H1 (cell line): Measurements from ENCODE around the gene MAN1C1. TPM values are rescaled to one million over a fixed set of nuclear protein-coding genes. Genes with fewer than 3 reads are reported as not detected.

Experiments used
- CTCF ChIA-PET: fragments of 300-600 bp; sonication (Branson Sonifier 250); formaldehyde crosslinking; loops from one replicate; lab custom pipeline; 2021; ENCODE audit not compliant: partially characterized antibody; lab: Charles Lee
- POLR2A ChIA-PET: fragments of 300-600 bp; sonication (Branson Sonifier 250); formaldehyde crosslinking; loops from one replicate; lab custom pipeline; 2021; ENCODE audit warnings: inconsistent platforms; ENCODE audit not compliant: partially characterized antibody; lab: Charles Lee
- DNase-seq, 2 experiments: peaks; one replicate each; pipeline versions ENCODE4 v3.0.0 to v3.0.0-alpha.2; 2010 to 2022; ENCODE audit warnings: low spot score in 2 of 2, low read depth in 1 of 2, mixed read lengths in 1 of 2
- FAIRE-seq: peaks from 2 replicates; lab custom pipeline; 2011; peaks lifted over from hg19 to GRCh38; lab: Jason Lieb, UNC
- H2AFZ ChIP-seq: 2 replicates; pipeline ENCODE4 v1.8.1; 2012; ENCODE audit warnings: low read length, inconsistent platforms
- H2AK5ac ChIP-seq: 2 replicates; pipeline ENCODE4 v1.6.1; 2013; ENCODE audit warnings: low read depth, low read length
- H2BK120ac ChIP-seq: replicated peaks from 2 replicates; pipeline ENCODE3; 2013; ENCODE audit warnings: low read depth, low read length, inconsistent platforms
- H2BK12ac ChIP-seq: 2 replicates; pipeline ENCODE4 v1.6.1; 2013; ENCODE audit warnings: low read depth, low read length
- H2BK15ac ChIP-seq: 2 replicates; pipeline ENCODE4 v1.6.1; 2013; ENCODE audit warnings: low read length
- H2BK20ac ChIP-seq: 2 replicates; pipeline ENCODE4 v1.6.1; 2013; ENCODE audit warnings: low read length
- H2BK5ac ChIP-seq: 2 replicates; pipeline ENCODE4 v1.6.1; 2013; ENCODE audit warnings: low read depth, low read length
- H3K14ac ChIP-seq: 2 replicates; pipeline ENCODE4 v1.6.1; 2013; ENCODE audit warnings: inconsistent platforms; ENCODE audit not compliant: insufficient read length
- H3K18ac ChIP-seq: 2 replicates; pipeline ENCODE4 v1.6.1; 2013; ENCODE audit warnings: low read length; ENCODE audit errors: extremely low read depth
- H3K23ac ChIP-seq: 2 replicates; pipeline ENCODE4 v1.6.1; 2013; ENCODE audit warnings: inconsistent platforms; ENCODE audit not compliant: insufficient read length
- H3K23me2 ChIP-seq: 2 replicates; pipeline ENCODE4 v1.6.1; 2013; ENCODE audit warnings: low read depth, low read length
- H3K27ac ChIP-seq: 2 replicates; pipeline ENCODE4 v1.6.1; 2011; ENCODE audit warnings: low read depth, low read length, inconsistent platforms
- H3K27me3 ChIP-seq, 4 experiments: replicated peaks in 1 of 4; 1 replicate in 1 of 4; 2 replicates in 3 of 4; pipeline versions ENCODE4 v1.6.1 to v1.8.1; 2011 to 2013; ENCODE audit warnings: low read length in 3 of 4, mild to moderate bottlenecking in 3 of 4, inconsistent platforms in 2 of 4, mixed read lengths in 2 of 4, moderate library complexity in 1 of 4; ENCODE audit not compliant: control insufficient read depth in 3 of 4, insufficient read depth in 3 of 4; ENCODE audit errors: extremely low read depth in 1 of 4
- H3K36me3 ChIP-seq, 4 experiments: 2 replicates each; pipeline versions ENCODE4 v1.6.1 to v1.8.1; 2011 to 2013; ENCODE audit warnings: mild to moderate bottlenecking in 4 of 4, low read length in 3 of 4, moderate library complexity in 2 of 4, control low read depth in 1 of 4, inconsistent platforms in 1 of 4; ENCODE audit not compliant: insufficient read depth in 4 of 4, control insufficient read depth in 2 of 4
- H3K4ac ChIP-seq: replicated peaks from 2 replicates; pipeline ENCODE3; 2013; ENCODE audit warnings: low read length, low read depth, mixed read lengths, inconsistent platforms; ENCODE audit not compliant: insufficient read length
- H3K4me1 ChIP-seq, 4 experiments: replicated peaks in 1 of 4; 1 replicate in 1 of 4; 2 replicates in 3 of 4; pipeline versions ENCODE4 v1.6.1 to v1.8.1; 2011 to 2013; ENCODE audit warnings: low read length in 3 of 4, inconsistent platforms in 2 of 4, mixed read lengths in 1 of 4; ENCODE audit not compliant: insufficient read depth in 4 of 4, control insufficient read depth in 3 of 4
- H3K4me2 ChIP-seq, 2 experiments: 2 replicates each; pipeline versions ENCODE4 v1.6.1 to v1.8.1; 2011 to 2013; ENCODE audit warnings: low read depth in 2 of 2, low read length in 2 of 2, control low read depth in 1 of 2, inconsistent platforms in 1 of 2, mild to moderate bottlenecking in 1 of 2; ENCODE audit not compliant: insufficient read depth in 1 of 2
- H3K4me3 ChIP-seq, 4 experiments: fragments of 200-600, 300-600 bp in 1 of 4; sonication (generic), shearing (Covaris generic), sonication (Bioruptor Twin) in 1 of 4; 2 replicates each; pipeline versions ENCODE4 v1.5.1 to v1.8.1; 2011 to 2016; ENCODE audit warnings: low read length in 4 of 4, low read depth in 3 of 4, control low read depth in 2 of 4, inconsistent platforms in 2 of 4, mild to moderate bottlenecking in 2 of 4, mixed read lengths in 1 of 4, moderate library complexity in 1 of 4; ENCODE audit not compliant: insufficient read depth in 2 of 4; ENCODE audit errors: extremely low read depth in 1 of 4
- H3K56ac ChIP-seq: replicated peaks from 2 replicates; pipeline ENCODE3; 2013; ENCODE audit warnings: low read depth, mild to moderate bottlenecking, mixed read lengths, low read length, inconsistent platforms; ENCODE audit not compliant: insufficient read length
- H3K79me1 ChIP-seq: 2 replicates; pipeline ENCODE4 v1.6.1; 2013; ENCODE audit warnings: low read depth, low read length, control low read depth
- H3K79me2 ChIP-seq, 2 experiments: 2 replicates each; pipeline versions ENCODE4 v1.6.1 to v1.8.1; 2012 to 2013; ENCODE audit warnings: low read length in 2 of 2, mild to moderate bottlenecking in 2 of 2, inconsistent platforms in 1 of 2; ENCODE audit not compliant: insufficient read depth in 2 of 2, control insufficient read depth in 1 of 2
- H3K9ac ChIP-seq, 4 experiments: replicated peaks in 1 of 4; 1 replicate in 1 of 4; 2 replicates in 3 of 4; pipeline versions ENCODE4 v1.6.1 to v1.8.1; 2011 to 2013; ENCODE audit warnings: low read depth in 3 of 4, low read length in 3 of 4, control low read depth in 2 of 4, mild to moderate bottlenecking in 2 of 4, moderate library complexity in 2 of 4, inconsistent platforms in 1 of 4; ENCODE audit errors: extremely low read depth in 1 of 4
- H3K9me3 ChIP-seq, 2 experiments: 2 replicates each; pipeline versions ENCODE4 v1.6.1 to v1.8.1; 2012 to 2013; ENCODE audit warnings: mild to moderate bottlenecking in 2 of 2, moderate library complexity in 2 of 2, control low read depth in 1 of 2, inconsistent platforms in 1 of 2, low read depth in 1 of 2, low read length in 1 of 2, mixed read lengths in 1 of 2; ENCODE audit not compliant: insufficient read depth in 2 of 2
- H4K20me1 ChIP-seq, 2 experiments: replicated peaks in 1 of 2; 2 replicates each; pipeline versions ENCODE3 to v1.8.1; 2011 to 2013; ENCODE audit warnings: inconsistent platforms in 2 of 2, low read length in 2 of 2, mild to moderate bottlenecking in 1 of 2; ENCODE audit not compliant: insufficient read depth in 2 of 2, control insufficient read depth in 1 of 2
- H4K5ac ChIP-seq: 2 replicates; pipeline ENCODE4 v1.6.1; 2013; ENCODE audit warnings: low read length, low read depth, mixed read lengths, inconsistent platforms; ENCODE audit not compliant: insufficient read length
- H4K8ac ChIP-seq: 2 replicates; pipeline ENCODE4 v1.8.0; 2013; ENCODE audit warnings: mild to moderate bottlenecking, moderate library complexity, low read length, inconsistent platforms; ENCODE audit not compliant: insufficient read depth; ENCODE audit errors: extremely low read depth
- H4K91ac ChIP-seq: replicated peaks from 2 replicates; pipeline ENCODE3; 2013; ENCODE audit warnings: low read length, mixed read lengths, inconsistent platforms; ENCODE audit not compliant: insufficient read length
- RXRA ChIP-seq: IDR thresholded peaks from 2 replicates; pipeline ENCODE4 v1.6.1; 2011; ENCODE audit warnings: low read depth, mild to moderate bottlenecking, low read length, moderate library complexity; ENCODE audit not compliant: insufficient read depth
- TAF1 ChIP-seq: IDR thresholded peaks from 2 replicates; pipeline ENCODE4 v1.6.1; 2011; ENCODE audit warnings: mild to moderate bottlenecking, low read depth, low read length
- WGBS, 2 experiments: shearing (Covaris generic) in 1 of 2; methylation state at CpG; one replicate each; pipeline versions ENCODE4 v1.1.6 to v1.1.7; 2013 to 2015; ENCODE audit warnings: low lambda C conversion rate in 2 of 2, mixed read lengths in 2 of 2, inconsistent platforms in 1 of 2, low coverage in 1 of 2, missing lambda C conversion rate in 1 of 2; ENCODE audit not compliant: insufficient replicate concordance in 2 of 2, insufficient coverage in 1 of 2, insufficient read length in 1 of 2; ENCODE audit errors: extremely low coverage in 1 of 2, missing lambda C conversion rate in 1 of 2; 5-methylcytosine and 5-hydroxymethylcytosine counted together
- polyA plus RNA-seq, 7 experiments: library from polyadenylated mRNA; depleted of rRNA in 3 of 7; stranded (reverse) in 5 of 7; unstranded in 2 of 7; fragments of >200 nt in 5 of 7; fragments of 200-250 nt in 2 of 7; gene quantifications; 1 replicate in 5 of 7; 2 replicates in 1 of 7; 4 replicates in 1 of 7; pipeline versions ENCODE4 v1.2.1 to v1.2.3, GENCODE V29; 2011 to 2013; ENCODE audit warnings: missing spikeins in 2 of 7, mixed read lengths in 2 of 7
- total RNA-seq: library from RNA; stranded (reverse); fragmentation: NEBNext Ultra II Directional; extraction: Animal tissue kit (Norgen Biotek cat#: 25700); gene quantifications from 2 replicates; pipeline ENCODE4 v1.2.1, GENCODE V29; 2021

Gene MAN1C1
- total and polyA plus RNA-seq, 2 of the 8 experiments (the other 6 are each of a cell fraction or from before 2014, with no cell fraction given), result 7.8 to 15.2 TPM

DNA sequence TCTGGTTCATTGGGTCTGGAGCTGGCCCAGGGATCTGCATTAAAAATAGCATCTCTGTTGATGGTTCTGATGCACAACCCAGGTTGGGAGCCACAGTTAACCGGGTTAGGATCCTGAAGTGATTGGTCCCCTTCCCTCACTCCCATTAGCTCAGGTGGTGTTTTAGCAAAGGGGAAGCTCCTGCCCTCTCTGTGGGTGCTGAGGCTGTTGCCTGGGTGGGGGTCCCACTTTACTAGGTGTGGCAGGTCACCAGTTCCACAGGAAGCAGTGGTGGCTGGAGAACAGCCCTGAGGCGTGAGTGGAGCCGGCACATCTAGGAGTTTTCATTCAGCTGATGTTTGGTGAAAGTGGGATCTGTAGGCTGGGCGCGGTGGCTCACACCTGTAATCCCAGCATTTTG lies 86.5 kb downstream of the MAN1C1 start:
- H3K4me2 ChIP-seq, result no peak overlapping the region
- no peaks in the 10 kb centered on the region for H3K36me3 ChIP-seq
- no peak overlapping the region for H4K91ac ChIP-seq
- CTCF ChIA-PET, result interaction anchor here (0.6 to 4.2 kb wide), 8 partner anchors 8 to 285 kb away, joined by 3 to 18 read pairs (median 4); no protein-coding TSS in a partner anchor
- peak overlapping the region; percentile 42; the same call in 1 of the 2 replicates for H3K18ac ChIP-seq
- TF ChIP-seq TAF1 (no peak), RXRA (no peak)
- no peaks in the 10 kb centered on the region for H4K20me1 ChIP-seq
- H3K9me3 ChIP-seq, result no peaks in the 10 kb centered on the region
- no peak overlapping the region for H3K9ac ChIP-seq
- peaks cover 33 to 44% (median 39%) of the 10 kb centered on the region in 4 experiments for H3K4me1 ChIP-seq
- no peak overlapping the region for H3K56ac ChIP-seq
- H2BK12ac ChIP-seq, result peak overlapping the region; percentile 40; the same call in 1 of the 2 replicates
- no peaks in the 10 kb centered on the region for H3K79me1 ChIP-seq
- H4K8ac ChIP-seq, result peak overlapping the region; percentile 31; the same call in 1 of the 2 replicates
- H2BK5ac ChIP-seq, result no peak overlapping the region
- H3K14ac ChIP-seq, result no peak overlapping the region
- no peaks in the 10 kb centered on the region for H3K23me2 ChIP-seq
- no peak overlapping the region for H3K27ac ChIP-seq
- H3K4me3 ChIP-seq, result no peak overlapping the region
- H2BK120ac ChIP-seq, result peak overlapping the region; percentile 31
- H3K23ac ChIP-seq, result no peak overlapping the region
- peak overlapping the region; percentile 84 for H2BK15ac ChIP-seq
- H2AFZ ChIP-seq, result no peak overlapping the region
- H2AK5ac ChIP-seq, result no peak overlapping the region
- H3K79me2 ChIP-seq, result no peaks in the 10 kb centered on the region
- no peak overlapping the region for H4K5ac ChIP-seq
- peak overlapping the region; percentile 68 for H2BK20ac ChIP-seq
- POLR2A ChIA-PET, result interaction anchor here (1.1 kb wide), 1 partner anchor 9 kb away, joined by 3 read pairs; no protein-coding TSS in a partner anchor
- 92% methylated on average over 5 of the region's 5 CpGs; no CpG with 5 or more reads in 1 of the 2 experiments for WGBS, 2 experiments
- FAIRE-seq (no peak), DNase-seq (no peak)
- no peaks in the 10 kb centered on the region for H3K27me3 ChIP-seq
- no peak overlapping the region for H3K4ac ChIP-seq
